CD4-positive, alpha-beta T cell treated with Interleukin-2 at 100 ng/mL for 4 hours (primary cell): ENCODE measurements around the gene UNC5C.

ENCODE experiments used
- DNase-seq: peaks from one replicate; pipeline ENCODE4 v3.0.0-alpha.2; 2020; ENCODE audit warnings: low spot score

The UNC5C gene

GRCh38 chr4:95522682-95523530 is 25.9 kb downstream of the UNC5C start:
- DNase-seq = no peak

DNA sequence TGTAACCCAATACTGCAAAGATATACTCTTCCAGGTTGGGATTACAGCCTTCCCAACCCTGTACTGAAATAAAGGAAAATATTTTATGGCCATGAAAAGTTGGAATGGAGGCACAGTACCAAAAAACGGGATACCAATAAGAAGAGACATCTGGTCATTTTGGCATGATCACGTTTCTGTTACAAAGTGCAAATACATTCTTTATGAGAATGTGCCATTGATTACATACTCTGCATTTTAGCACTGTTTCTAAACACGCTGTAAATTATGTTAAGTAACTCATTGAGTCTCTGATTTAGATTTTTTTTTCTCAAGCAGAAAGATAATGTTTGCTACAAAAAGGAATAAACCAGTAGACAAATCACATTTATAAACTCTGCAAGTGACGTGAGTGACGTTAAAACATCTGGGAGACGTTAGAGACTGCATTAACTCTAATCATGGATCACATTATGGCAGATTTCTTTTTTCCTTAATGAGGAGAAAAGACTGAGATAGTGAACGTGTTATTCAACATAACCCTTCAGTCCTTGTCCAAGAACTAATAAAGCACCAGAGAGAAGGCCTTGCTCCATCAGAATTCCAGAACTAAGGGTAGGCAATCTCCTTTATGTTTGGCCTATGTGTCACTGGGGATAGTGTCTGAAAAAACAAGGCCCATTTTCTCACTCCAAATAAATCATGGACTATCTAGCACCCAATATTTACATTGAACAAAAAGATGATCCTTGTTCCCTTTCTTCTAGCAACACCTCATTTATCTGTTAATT is 31.0 kb downstream of the UNC5C start:
- DNase-seq = no peak

- no peak for DNase-seq
These were observed 32.2 kb downstream of the UNC5C start for GRCh38 chr4:95516528-95517017.

DNA sequence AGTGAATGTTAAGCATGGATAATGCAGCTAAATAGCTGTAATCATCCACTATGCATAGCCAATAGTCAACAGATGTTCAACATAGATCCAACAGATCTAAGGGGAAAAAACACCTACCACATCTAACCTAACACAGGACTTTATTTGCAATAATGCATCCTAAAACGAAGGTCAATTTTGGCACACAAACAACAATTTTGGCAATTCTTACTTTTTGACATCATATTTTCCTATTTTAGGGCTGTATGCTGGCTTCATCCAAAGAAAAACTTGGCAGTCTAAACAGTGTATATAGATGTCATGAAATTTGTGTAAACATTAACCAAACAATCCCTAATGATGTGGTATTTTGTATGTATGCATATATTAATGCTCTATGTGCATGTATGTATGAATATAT is 33.2 kb downstream of the UNC5C start:
- DNase-seq = no peak

DNA sequence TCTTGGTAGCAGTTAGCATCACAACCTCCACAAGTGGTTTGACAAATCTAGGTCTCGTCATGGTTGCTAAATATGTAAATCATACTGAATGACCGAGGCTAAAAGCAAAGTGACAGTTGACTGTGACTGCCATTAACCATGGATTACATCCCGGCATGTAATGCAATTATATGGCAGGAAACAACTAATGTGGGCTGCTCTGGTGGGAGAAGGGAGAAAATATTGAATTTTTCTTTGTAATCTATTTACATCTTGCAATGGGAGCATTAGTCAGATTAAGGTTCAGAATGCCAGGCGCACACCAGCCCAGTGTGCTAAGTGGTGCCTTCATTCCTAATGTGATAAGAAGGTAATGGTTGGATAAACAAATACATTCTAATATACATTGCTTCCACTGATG is 35.8 kb downstream of the UNC5C start:
- DNase-seq = no peak

GRCh38 chr4:95511477-95511876 is 37.3 kb downstream of the UNC5C start:
- DNase-seq = no peak

- DNase-seq = no peak
These were observed 37.9 kb downstream of the UNC5C start for GRCh38 chr4:95510877-95511276.

DNA sequence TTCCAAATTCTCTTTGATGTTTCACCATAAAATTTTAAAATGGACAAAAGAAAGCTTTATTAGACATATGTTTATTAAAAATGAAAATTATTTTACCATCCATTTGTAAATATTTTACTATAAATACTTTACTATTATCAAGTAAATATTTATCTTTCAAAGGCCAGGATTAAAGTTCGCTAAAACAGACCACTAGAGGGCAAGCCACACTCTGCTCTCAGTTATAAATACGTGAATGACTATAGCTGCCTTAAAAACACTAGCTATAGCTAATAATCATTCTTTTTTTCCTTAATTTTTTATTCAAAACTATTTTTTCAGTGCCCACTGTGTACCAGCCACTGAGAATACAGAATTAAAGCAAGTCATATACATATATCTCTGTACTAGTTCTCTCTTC is 38.6 kb downstream of the UNC5C start:
- no peak for DNase-seq

DNA sequence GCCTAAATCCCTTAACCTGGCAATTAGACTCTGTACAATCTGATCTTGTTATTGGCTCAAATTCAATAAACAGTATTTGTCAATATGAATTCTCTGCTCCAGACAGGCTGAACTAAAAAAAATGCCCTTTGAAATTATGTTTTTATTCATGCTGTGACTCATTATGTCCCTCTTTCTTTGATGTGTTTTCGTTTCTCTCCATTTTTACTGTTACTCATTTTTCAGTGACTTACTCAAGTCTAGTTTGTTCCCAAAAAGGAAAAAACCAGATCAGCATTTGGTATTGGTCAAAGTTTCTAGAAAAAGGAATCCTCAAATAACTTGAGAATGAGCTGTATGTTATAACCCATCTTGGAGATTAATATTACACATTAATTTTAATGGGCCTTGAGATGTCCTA is 40.4 kb downstream of the UNC5C start:
- no peak for DNase-seq

DNA sequence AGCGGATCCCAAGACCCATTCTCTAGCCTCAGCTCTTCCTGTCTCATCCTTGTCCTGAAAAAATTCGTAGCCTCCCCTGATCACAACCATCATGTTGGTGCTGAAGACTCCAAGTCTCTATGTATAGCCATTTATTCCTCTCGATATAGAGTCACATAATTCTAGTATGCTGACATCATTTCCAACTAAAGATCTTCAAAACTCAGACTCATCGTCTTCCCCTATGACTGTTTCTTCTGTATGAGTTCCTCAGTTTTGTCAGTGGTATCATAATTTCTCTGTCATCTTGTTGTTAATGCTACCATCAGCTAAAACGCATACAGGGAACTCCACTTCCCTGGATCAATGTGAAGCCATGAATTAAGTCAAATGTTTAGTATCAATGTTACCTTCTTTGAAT is 41.2 kb downstream of the UNC5C start:
- no peak for DNase-seq

GRCh38 chr4:95507147-95507546 is 41.6 kb downstream of the UNC5C start:
- DNase-seq = no peak

- no peak for DNase-seq
These were observed 42.5 kb downstream of the UNC5C start for GRCh38 chr4:95506264-95506663.

DNA sequence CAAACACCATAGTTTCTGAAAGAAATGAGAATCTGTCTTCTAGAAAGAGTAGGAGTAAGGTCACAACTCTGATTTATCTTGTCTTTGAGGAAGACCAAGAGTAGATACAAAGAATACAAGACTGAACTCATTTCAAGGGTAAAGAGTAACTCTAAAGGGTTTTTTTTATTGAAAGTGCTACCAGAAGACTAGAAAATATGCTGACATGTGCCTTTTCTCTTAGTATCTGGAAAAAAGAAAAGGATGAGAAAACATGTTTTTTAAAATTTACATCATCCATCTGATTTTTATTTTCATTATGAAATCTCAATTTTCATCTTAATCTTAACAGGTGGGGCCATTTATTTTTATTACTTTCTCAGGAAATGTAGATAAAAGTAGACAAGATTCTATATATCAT is 43.0 kb downstream of the UNC5C start:
- no peak for DNase-seq

- DNase-seq = no peak
These were observed 43.6 kb downstream of the UNC5C start for GRCh38 chr4:95505151-95505550.

DNA sequence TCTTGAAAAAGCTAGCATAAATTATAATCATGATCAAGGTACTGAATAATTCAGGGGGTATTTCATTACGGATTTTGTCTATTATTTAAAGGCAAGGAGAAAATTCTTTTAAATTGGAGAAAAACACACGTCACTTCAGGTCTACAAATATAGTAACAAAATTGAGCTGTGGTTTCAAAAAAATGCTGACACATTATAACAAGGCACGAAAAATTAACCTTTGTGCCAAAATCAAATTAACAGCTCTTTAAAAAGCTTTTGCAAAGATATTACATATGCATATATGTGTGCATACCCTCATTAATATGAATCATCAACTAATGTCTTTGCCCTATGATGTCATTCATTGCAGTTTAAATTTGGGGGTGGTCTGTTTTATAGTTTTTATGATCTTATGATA is 44.3 kb downstream of the UNC5C start:
- DNase-seq = no peak

GRCh38 chr4:95500361-95500760 is 48.4 kb downstream of the UNC5C start:
- DNase-seq = no peak

DNA sequence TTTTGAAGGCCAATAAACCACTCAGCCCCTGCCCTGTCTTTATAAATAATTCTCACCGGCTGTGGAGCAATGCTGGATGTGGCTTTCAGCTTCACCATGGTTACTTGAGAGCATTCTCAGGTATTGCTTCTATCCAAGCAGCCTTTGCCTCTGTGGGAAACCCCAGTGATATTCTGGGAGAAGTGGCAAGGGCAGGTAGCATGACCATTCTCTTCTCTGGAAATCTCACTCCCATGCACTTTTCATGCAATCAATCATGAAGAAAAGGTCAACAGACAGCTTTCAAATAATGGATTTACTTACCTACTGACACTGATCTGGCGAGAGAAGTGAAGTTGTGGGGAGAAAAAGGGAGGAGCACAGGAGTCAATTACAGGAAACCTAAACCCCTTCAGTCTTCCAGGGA is 49.5 kb downstream of the UNC5C start:
- no peak for DNase-seq

GRCh38 chr4:95494186-95494585 is 54.6 kb downstream of the UNC5C start:
- no peak for DNase-seq

GRCh38 chr4:95478679-95479078 is 70.1 kb downstream of the UNC5C start:
- DNase-seq = no peak

- DNase-seq = no peak
These were observed 72.7 kb downstream of the UNC5C start for GRCh38 chr4:95476121-95476520.

DNA sequence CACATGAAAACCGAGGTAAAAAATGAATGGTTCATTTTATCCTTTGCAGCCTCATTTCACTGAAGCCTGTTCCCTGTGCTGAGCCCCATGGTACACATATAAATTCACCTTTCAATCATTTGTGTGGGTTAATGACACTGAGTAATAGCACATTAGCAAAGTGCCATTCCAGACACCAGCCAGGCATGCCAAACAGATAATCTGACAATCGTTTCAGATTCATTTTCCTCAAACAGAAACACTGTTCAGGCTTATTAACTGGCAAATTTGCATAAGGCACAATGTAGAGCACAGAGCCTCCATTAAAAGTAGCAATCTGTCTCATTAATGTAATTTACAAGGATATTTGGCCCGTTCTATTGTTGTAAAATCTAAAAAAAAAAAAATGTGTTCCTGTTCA is 76.2 kb downstream of the UNC5C start:
- no peak for DNase-seq

- DNase-seq = no peak
These were observed 78.2 kb downstream of the UNC5C start for GRCh38 chr4:95470622-95471021.

GRCh38 chr4:95469617-95470016 is 79.2 kb downstream of the UNC5C start:
- no peak for DNase-seq
